ENCODE measurements around the gene MYL6.

Gene MYL6

DNA sequence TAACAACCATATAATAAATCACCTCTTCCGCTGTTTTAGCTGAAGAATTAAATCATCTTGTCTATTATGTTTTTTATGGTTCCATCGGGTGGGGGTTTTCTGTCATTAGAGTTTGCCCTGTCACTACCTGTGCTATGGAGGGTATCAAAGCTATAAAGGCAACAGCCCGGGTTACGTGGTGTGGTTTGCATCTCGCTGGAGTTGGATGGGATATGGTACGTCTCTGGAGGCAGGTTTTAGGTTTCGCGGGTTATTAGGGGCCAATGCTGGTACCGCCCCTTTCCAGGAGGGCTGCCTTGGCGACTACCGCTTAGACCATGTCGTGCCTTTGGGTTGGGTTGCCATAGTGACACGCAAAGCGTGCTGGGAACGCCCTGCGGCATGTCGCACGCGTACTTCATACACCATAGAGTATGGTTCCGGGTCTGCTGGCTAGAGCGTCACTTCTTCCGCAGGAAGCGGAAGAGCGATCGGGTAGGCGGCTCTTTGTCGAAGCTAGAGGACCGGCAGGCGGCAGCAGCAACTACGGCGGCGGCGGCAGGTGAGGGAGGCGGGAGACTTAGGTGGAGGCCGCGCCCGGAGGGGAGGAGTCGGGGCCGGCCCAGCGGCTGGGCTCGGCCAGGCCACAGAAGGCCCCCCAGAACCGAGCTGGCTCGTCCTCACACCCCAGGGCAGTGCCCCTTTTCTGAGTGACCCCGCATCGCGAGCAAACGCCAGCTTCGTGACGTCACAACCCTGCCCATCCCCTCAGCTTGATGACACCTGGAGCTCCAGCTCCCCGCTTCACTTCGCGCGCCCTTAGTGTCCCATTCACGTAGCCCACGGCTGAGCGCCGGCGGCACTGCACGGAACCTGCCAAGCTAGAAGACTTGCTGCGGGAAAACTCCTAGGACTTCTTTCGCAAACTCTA lies 40.1 kb upstream of the MYL6 start, which contains the start of gene ZC3H10:
Gene ZC3H10 (plus strand): TSS at position 489 of the 910 bp plus-strand sequence. CDS start 2,297 bp downstream, outside the sequence.
- TF ChIP-seq CTCF (IDR thresholded peaks at IDR 0.05; ENCODE audit: control extremely low read depth, extremely low read depth, low read depth, missing control alignments), result peak; percentile 62
- CTCF ChIA-PET, result interaction anchor here (0.7 to 14.7 kb wide), 38 partner anchors 10 to 519 kb away, joined by 3 to 243 read pairs (median 6); partner anchors contain the start of genes ANKRD52, ESYT1, MYL6 and MYL6B
- DNase-seq (ENCODE audit: extremely low spot score), result peak; percentile 93
- POLR2A ChIA-PET, result interaction anchor here (0.6 to 5.0 kb wide), 12 partner anchors 9 to 353 kb away, joined by 3 to 56 read pairs (median 4); partner anchors contain the start of genes ANKRD52, ESYT1, PA2G4 and RNF41

GRCh38 chr12:56118688-56119357 lies 39.3 kb upstream of the MYL6 start:
- CTCF ChIA-PET, result interaction anchor here (0.7 to 14.7 kb wide), 42 partner anchors 9 to 402 kb away, joined by 3 to 243 read pairs (median 6); partner anchors contain the start of genes ANKRD52, ESYT1, MYL6 and MYL6B
- TF ChIP-seq CTCF (IDR thresholded peaks at IDR 0.05; ENCODE audit: control extremely low read depth, extremely low read depth, low read depth, missing control alignments), result no peak
- peak; percentile 34 for DNase-seq (ENCODE audit: extremely low spot score)
- POLR2A ChIA-PET, result interaction anchor here (1.0 to 5.0 kb wide), 9 partner anchors 9 to 352 kb away, joined by 3 to 56 read pairs (median 9); partner anchors contain the start of genes ANKRD52, ESYT1, PA2G4 and RNF41

DNA sequence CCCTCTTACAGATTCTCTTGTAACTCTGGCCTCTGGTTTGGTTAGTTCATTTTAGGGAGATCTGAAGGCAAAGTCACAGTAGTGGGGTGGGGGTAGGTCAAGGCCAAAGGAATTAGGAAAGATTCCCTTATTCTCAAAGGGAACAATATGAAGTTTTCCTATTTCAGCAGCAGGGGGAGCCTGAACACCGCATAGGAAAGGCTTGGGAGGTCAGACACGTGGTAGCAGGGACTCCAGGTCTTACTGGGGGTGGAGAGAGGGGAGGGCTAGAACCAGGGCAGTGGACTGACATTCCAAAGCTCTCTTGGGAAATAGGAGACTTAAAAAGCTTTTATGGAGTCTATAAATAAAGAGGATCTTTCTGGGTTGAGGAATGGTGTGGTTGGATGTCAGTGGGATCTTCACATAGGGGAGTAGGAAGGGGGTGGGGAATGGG lies 38.8 kb upstream of the MYL6 start:
- ChIA-PET CTCF (interaction anchor here (0.7 to 14.7 kb wide), 37 partner anchors 8 to 380 kb away, joined by 3 to 243 read pairs (median 6); partner anchors contain the start of genes ANKRD52, COQ10A, ESYT1 and MYL6), POLR2A (interaction anchor here (0.6 to 5.0 kb wide), 3 partner anchors 15 to 139 kb away, joined by 3 to 56 read pairs (median 4); partner anchors contain the start of genes ANKRD52 and PA2G4)
- peak; percentile 64 for DNase-seq (ENCODE audit: extremely low spot score)
- TF ChIP-seq CTCF (IDR thresholded peaks at IDR 0.05; ENCODE audit: control extremely low read depth, extremely low read depth, low read depth, missing control alignments), result peak; percentile 78

GRCh38 chr12:56120158-56120846 lies 37.9 kb upstream of the MYL6 start:
- no peak for DNase-seq (ENCODE audit: extremely low spot score)
- CTCF ChIA-PET, result interaction anchor here (0.7 to 14.7 kb wide), 30 partner anchors 7 to 381 kb away, joined by 3 to 243 read pairs (median 6); partner anchors contain the start of genes ANKRD52, COQ10A, ESYT1 and MYL6
- TF ChIP-seq CTCF (IDR thresholded peaks at IDR 0.05; ENCODE audit: control extremely low read depth, extremely low read depth, low read depth, missing control alignments), result no peak
- POLR2A ChIA-PET, result interaction anchor here (0.6 to 5.0 kb wide), 2 partner anchors 16 to 56 kb away, joined by 3 to 56 read pairs; partner anchors contain the start of gene PA2G4

GRCh38 chr12:56121204-56121870 lies 36.8 kb upstream of the MYL6 start:
- TF ChIP-seq CTCF (IDR thresholded peaks at IDR 0.05; ENCODE audit: control extremely low read depth, extremely low read depth, low read depth, missing control alignments), result no peak
- POLR2A ChIA-PET, result interaction anchor here (0.6 kb wide), 1 partner anchor 77 kb away, joined by 3 read pairs; no protein-coding TSS in a partner anchor
- CTCF ChIA-PET, result interaction anchor here (1.9 to 14.7 kb wide), 4 partner anchors 17 to 382 kb away, joined by 5 to 243 read pairs (median 31); partner anchors contain the start of genes PA2G4 and SMARCC2

More at GRCh38 chr12:56121204-56121870, 36.8 kb upstream of the MYL6 start:
- no peak for DNase-seq (ENCODE audit: extremely low spot score)
